ENCODE measurements around the gene STARD9. TPM values are rescaled to one million over a fixed set of nuclear protein-coding genes. Genes with fewer than 3 reads are reported as not detected.

STARD9 gene
- total and polyA plus RNA-seq, 7 experiments from 2014 or later, result 0.13 to 10.5 (median 4.0) TPM

- peak overlapping the region in 8 of 9 donors; percentile 38 to 88 (median 60) for H3K27ac Mint-ChIP-seq
- Histone ChIP-seq H3K36me3 (ENCODE audit: control insufficient read depth in 2 of 3, insufficient read depth in 3 of 3, low read length in 3 of 3) (peaks cover 0 to 50% (median 5%) of the 10 kb centered on the region in 3 experiments), H3K4me3 (ENCODE audit: low read length) (peak overlapping the region; percentile 65), H3K27me3 (ENCODE audit: control insufficient read depth in 2 of 2, insufficient read depth in 2 of 2, low read length in 2 of 2) (no peaks in the 10 kb centered on the region), H3K4me1 (ENCODE audit: control insufficient read depth in 2 of 2, insufficient read depth in 2 of 2, low read length in 2 of 2) (peaks cover 5 to 6% of the 10 kb centered on the region in 2 donors), H3K27ac (ENCODE audit: low read depth, low read length) (peak overlapping the region; percentile 87), H3K9me3 (ENCODE audit: control insufficient read depth in 2 of 3, low read length in 3 of 3) (no peaks in the 10 kb centered on the region)
- ATAC-seq, result no peak
- ChIA-PET CTCF (no interaction called here), POLR2A (interaction anchor here (1.2 to 1.4 kb wide), 2 partner anchors 11 to 177 kb away, joined by 3 read pairs; no protein-coding TSS in a partner anchor)
- H3K9me3 Mint-ChIP-seq, result no peaks in the 10 kb centered on the region
- DNase-seq, result no peak
- H3K4me3 Mint-ChIP-seq, result peak overlapping the region; percentile 75 to 87 (median 84)
- intact Hi-C loops (cut with micrococcal nuclease), result loop anchor here (2.0 to 5.0 kb wide), 5 partner anchors 161 to 1503 kb away; partner anchors contain the start of genes CHP1 (in 1 of the 2), EXD1 (in 1 of the 2), LCMT2 (in 1 of the 2) and SNAP23 (in 1 of the 2)
- peaks cover 13 to 26% (median 20%) of the 10 kb centered on the region in 7 donors for H3K4me1 Mint-ChIP-seq
- no peaks in the 10 kb centered on the region for H3K27me3 Mint-ChIP-seq
- H3K36me3 Mint-ChIP-seq, result peaks cover 8 to 26% (median 13%) of the 10 kb centered on the region in 5 donors
Observed at GRCh38 chr15:42735382-42736165, 160.2 kb downstream of the STARD9 start.

- H3K4me3 Mint-ChIP-seq, result peak overlapping the region; percentile 75 to 87 (median 84)
- Histone ChIP-seq H3K27ac (ENCODE audit: low read depth, low read length) (peak overlapping the region; percentile 87), H3K4me3 (ENCODE audit: low read length) (peak overlapping the region; percentile 65), H3K4me1 (ENCODE audit: control insufficient read depth in 2 of 2, insufficient read depth in 2 of 2, low read length in 2 of 2) (peaks cover 5 to 6% of the 10 kb centered on the region in 2 donors), H3K27me3 (ENCODE audit: control insufficient read depth in 2 of 2, insufficient read depth in 2 of 2, low read length in 2 of 2) (no peaks in the 10 kb centered on the region), H3K9me3 (ENCODE audit: control insufficient read depth in 2 of 3, low read length in 3 of 3) (no peaks in the 10 kb centered on the region), H3K36me3 (ENCODE audit: control insufficient read depth in 2 of 3, insufficient read depth in 3 of 3, low read length in 3 of 3) (peaks cover 0 to 43% (median under 1%) of the 10 kb centered on the region in 3 experiments)
- H3K27me3 Mint-ChIP-seq, result no peaks in the 10 kb centered on the region
- ChIA-PET POLR2A (interaction anchor here (0.7 to 1.4 kb wide), 3 partner anchors 12 to 1334 kb away, joined by 3 read pairs; partner anchors contain the start of gene NDUFAF1), CTCF (no interaction called here)
- peak overlapping the region in 6 of 9 donors; percentile 44 to 88 (median 64) for H3K27ac Mint-ChIP-seq
- H3K4me1 Mint-ChIP-seq, result peaks cover 13 to 26% (median 20%) of the 10 kb centered on the region in 7 donors
- no peaks in the 10 kb centered on the region for H3K9me3 Mint-ChIP-seq
- ATAC-seq (peak; percentile 8), DNase-seq (peak in 4 of 9 donors; percentile 15 to 55 (median 23))
- intact Hi-C loops (cut with micrococcal nuclease), result loop anchor here (2.0 to 5.0 kb wide), 5 partner anchors 161 to 1504 kb away; partner anchors contain the start of genes CHP1 (in 1 of the 2), EXD1 (in 1 of the 2), LCMT2 (in 1 of the 2) and SNAP23 (in 1 of the 2)
- peaks cover 5 to 21% (median 11%) of the 10 kb centered on the region in 5 donors for H3K36me3 Mint-ChIP-seq
Observed at GRCh38 chr15:42736178-42736792, 160.9 kb downstream of the STARD9 start.

DNA sequence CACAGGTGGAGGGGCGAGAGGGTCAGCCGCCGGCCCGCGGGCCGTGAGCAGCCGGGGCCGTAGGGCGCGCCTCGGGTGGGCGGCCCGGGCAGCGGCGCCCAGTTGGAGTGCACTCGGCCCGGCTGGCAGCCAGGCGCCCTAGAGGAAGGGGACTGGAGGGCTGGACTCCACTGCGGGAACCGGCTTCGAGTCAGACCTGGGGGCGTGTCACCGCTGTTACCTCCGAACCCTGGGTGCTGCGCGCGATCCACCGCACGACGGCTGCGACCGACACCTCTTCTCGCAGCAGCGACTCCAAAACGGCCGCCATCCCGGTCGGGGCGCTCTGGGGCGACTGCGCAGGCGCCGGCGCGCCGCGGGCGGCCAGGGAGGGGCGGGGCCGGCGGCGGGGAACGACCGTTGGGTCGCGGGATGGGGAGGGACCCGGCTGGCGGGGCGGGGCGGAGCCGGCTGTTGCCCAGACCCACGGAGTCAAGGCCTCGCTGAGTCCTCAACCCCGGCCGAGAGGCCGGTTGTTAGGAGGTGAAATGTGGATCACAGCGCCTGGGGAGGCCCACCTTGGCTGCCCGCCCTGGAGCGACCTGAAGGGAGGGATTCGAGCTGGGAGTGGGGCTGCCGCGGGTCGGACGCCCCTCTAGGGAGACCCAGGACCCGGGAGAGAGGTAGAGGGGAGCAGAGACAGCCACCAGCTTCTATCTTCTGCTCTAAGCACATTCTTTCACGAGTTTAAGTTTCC, 161.6 kb downstream of the STARD9 start, which contains the start of gene CDAN1:
Gene CDAN1 (minus strand): TSS at position 336 of the 736 bp plus-strand sequence. CDS start 26 bp downstream, at position 310.
- Histone ChIP-seq H3K4me3 (ENCODE audit: low read length) (peak within 1 kb of the TSS; percentile 65), H3K36me3 (ENCODE audit: control insufficient read depth in 2 of 3, insufficient read depth in 3 of 3, low read length in 3 of 3) (peaks cover 0 to 36% (median 0%) of the 10 kb centered on the region in 3 experiments), H3K27me3 (ENCODE audit: control insufficient read depth in 2 of 2, insufficient read depth in 2 of 2, low read length in 2 of 2) (no peaks in the 10 kb centered on the region), H3K4me1 (ENCODE audit: control insufficient read depth in 2 of 2, insufficient read depth in 2 of 2, low read length in 2 of 2) (peaks cover 5 to 6% of the 10 kb centered on the region in 2 donors), H3K9me3 (ENCODE audit: control insufficient read depth in 2 of 3, low read length in 3 of 3) (no peaks in the 10 kb centered on the region), H3K27ac (ENCODE audit: low read depth, low read length) (peak within 1 kb of the TSS; percentile 87)
- peak within 1 kb of the TSS; percentile 79 to 90 (median 86) for H3K4me3 Mint-ChIP-seq
- DNase-seq (peak; percentile 80 to 95 (median 87)), ATAC-seq (peak; percentile 97)
- H3K27me3 Mint-ChIP-seq, result no peaks in the 10 kb centered on the region
- ChIA-PET CTCF (no interaction called here), POLR2A (interaction anchor here (0.7 to 1.2 kb wide), 3 partner anchors 175 to 1335 kb away, joined by 3 to 4 read pairs (median 3); partner anchors contain the start of gene NDUFAF1)
- H3K27ac Mint-ChIP-seq, result peak within 1 kb of the TSS; percentile 78 to 91 (median 86)
- H3K9me3 Mint-ChIP-seq, result no peaks in the 10 kb centered on the region
- peaks cover 13 to 26% (median 20%) of the 10 kb centered on the region in 7 donors for H3K4me1 Mint-ChIP-seq
- peaks cover 3 to 15% (median 8%) of the 10 kb centered on the region in 5 donors for H3K36me3 Mint-ChIP-seq
- intact Hi-C loops (cut with micrococcal nuclease), result loop anchor here (1.0 to 5.0 kb wide), 8 partner anchors 162 to 1505 kb away; partner anchors contain the start of genes CHP1 (in 1 of the 2), EXD1 (in 1 of the 2), LCMT2 (in 1 of the 2) and SNAP23 (in 1 of the 2)

DNA sequence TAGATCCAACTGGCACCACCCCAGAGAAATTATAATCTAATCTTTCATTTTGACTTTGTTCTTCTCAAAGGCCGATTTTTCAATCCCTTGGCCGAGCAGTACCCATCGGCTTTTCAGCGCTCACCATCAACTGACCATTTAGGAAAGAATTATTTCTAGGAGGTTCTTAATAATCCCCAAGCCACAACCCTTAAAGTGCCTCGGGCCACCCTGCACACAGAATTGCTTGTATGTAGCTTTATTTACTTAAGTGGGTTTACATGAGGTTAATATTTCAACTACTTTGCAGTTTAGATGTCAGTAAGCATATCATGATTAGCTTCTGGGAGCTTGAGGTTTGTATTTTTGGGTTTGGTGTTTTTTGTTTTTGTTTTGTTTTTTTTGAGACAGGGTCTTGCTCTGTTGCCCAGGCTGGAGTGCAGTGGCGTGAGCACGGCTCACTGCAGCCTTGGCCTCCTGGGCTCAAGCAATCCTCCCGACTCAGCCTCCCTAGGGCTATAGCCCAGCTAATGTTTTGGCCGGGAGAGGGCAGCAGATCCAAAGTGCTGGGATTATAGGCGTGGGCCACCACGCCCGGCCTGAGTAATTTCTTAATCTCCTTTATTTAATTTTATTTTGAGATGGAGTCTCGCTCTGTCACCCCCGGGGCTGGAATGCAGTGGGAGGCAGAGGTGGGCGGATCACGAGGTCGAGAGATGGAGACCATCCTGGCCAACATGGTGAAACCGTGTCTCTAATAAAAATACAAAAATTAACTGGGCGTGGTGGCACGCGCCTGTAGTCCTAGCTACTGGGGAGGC, 162.3 kb downstream of the STARD9 start:
- peak overlapping the region; percentile 65 for H3K4me3 ChIP-seq (ENCODE audit: low read length)
- H3K4me1 ChIP-seq (ENCODE audit: control insufficient read depth in 2 of 2, insufficient read depth in 2 of 2, low read length in 2 of 2), result peaks cover 5 to 6% of the 10 kb centered on the region in 2 donors
- intact Hi-C loops (cut with micrococcal nuclease), result loop anchor here (1.0 to 5.0 kb wide), 9 partner anchors 163 to 1505 kb away; partner anchors contain the start of genes CHP1 (in 1 of the 2), EXD1 (in 1 of the 2), LCMT2 (in 1 of the 2) and SNAP23 (in 1 of the 2)
- H3K27ac ChIP-seq (ENCODE audit: low read depth, low read length), result peak overlapping the region; percentile 87
- H3K27me3 ChIP-seq (ENCODE audit: control insufficient read depth in 2 of 2, insufficient read depth in 2 of 2, low read length in 2 of 2), result no peaks in the 10 kb centered on the region
- DNase-seq, result no peak
- H3K27me3 Mint-ChIP-seq, result no peaks in the 10 kb centered on the region
- H3K9me3 ChIP-seq (ENCODE audit: control insufficient read depth in 2 of 3, low read length in 3 of 3), result no peaks in the 10 kb centered on the region
- no peak for ATAC-seq
- no peaks in the 10 kb centered on the region for H3K9me3 Mint-ChIP-seq
- ChIA-PET POLR2A (interaction anchor here (0.7 kb wide), 1 partner anchor 180 kb away, joined by 4 read pairs; no protein-coding TSS in a partner anchor), CTCF (interaction anchor here (0.6 kb wide), 1 partner anchor 210 kb away, joined by 3 read pairs; no protein-coding TSS in a partner anchor)
- peaks cover 12 to 26% (median 20%) of the 10 kb centered on the region in 7 donors for H3K4me1 Mint-ChIP-seq
- peak overlapping the region; percentile 78 to 91 (median 86) for H3K27ac Mint-ChIP-seq
- H3K36me3 ChIP-seq (ENCODE audit: control insufficient read depth in 2 of 3, insufficient read depth in 3 of 3, low read length in 3 of 3), result peaks cover 0 to 33% (median 0%) of the 10 kb centered on the region in 3 experiments
- peak overlapping the region; percentile 79 to 90 (median 86) for H3K4me3 Mint-ChIP-seq
- peaks cover 0 to 9% (median 3%) of the 10 kb centered on the region in 5 donors for H3K36me3 Mint-ChIP-seq

GRCh38 chr15:42741710-42742109, 166.3 kb downstream of the STARD9 start:
- intact Hi-C loops (cut with micrococcal nuclease), result no loop called here
- H3K4me1 ChIP-seq (ENCODE audit: control insufficient read depth in 2 of 2, insufficient read depth in 2 of 2, low read length in 2 of 2), result no peaks in the 10 kb centered on the region
- H3K4me3 ChIP-seq (ENCODE audit: low read length), result no peak overlapping the region
- no peak overlapping the region for H3K27ac Mint-ChIP-seq
- no peak overlapping the region for H3K27ac ChIP-seq (ENCODE audit: low read depth, low read length)
- no peak for DNase-seq
- H3K36me3 Mint-ChIP-seq, result peaks cover 0 to 20% (median 4%) of the 10 kb centered on the region in 5 donors
- no peaks in the 10 kb centered on the region for H3K27me3 Mint-ChIP-seq
- no peak overlapping the region for H3K4me3 Mint-ChIP-seq
- ATAC-seq, result no peak
- H3K9me3 Mint-ChIP-seq, result no peaks in the 10 kb centered on the region
- H3K27me3 ChIP-seq (ENCODE audit: control insufficient read depth in 2 of 2, insufficient read depth in 2 of 2, low read length in 2 of 2), result no peaks in the 10 kb centered on the region
- no peaks in the 10 kb centered on the region for H3K9me3 ChIP-seq (ENCODE audit: control insufficient read depth in 2 of 3, low read length in 3 of 3)
- H3K36me3 ChIP-seq (ENCODE audit: control insufficient read depth in 2 of 3, insufficient read depth in 3 of 3, low read length in 3 of 3), result peaks cover 0 to 14% (median 0%) of the 10 kb centered on the region in 3 experiments
- ChIA-PET CTCF (no interaction called here), POLR2A (no interaction called here)
- H3K4me1 Mint-ChIP-seq, result peaks cover 0 to 7% (median 5%) of the 10 kb centered on the region in 7 donors

Data from naive thymus-derived CD4-positive, alpha-beta T cell (primary cell).